Endothelial cell of umbilical vein (primary cell): ENCODE measurements around the gene RECK. TPM values are rescaled to one million over a fixed set of nuclear protein-coding genes. Genes with fewer than 3 reads are reported as not detected.

Source experiments
- BruUV-seq: library from RNA; stranded (reverse); fragments of 400-500 nt; replicated peaks from 2 replicates; lab custom pipeline; 2021; lab: Mats Ljungman, UMichigan
- CTCF ChIA-PET: fragments of 300-600, 350-600 bp; sonication (Branson Sonifier 250); formaldehyde crosslinking; loops from one replicate; lab custom pipeline; 2021; ENCODE audit warnings: antibody characterized with exemption, inconsistent platforms; lab: Charles Lee
- POLR2A ChIA-PET: fragments of 300-600, 350-600 bp; sonication (Branson Sonifier 250); formaldehyde crosslinking; loops from one replicate; lab custom pipeline; 2021; ENCODE audit warnings: antibody characterized with exemption, inconsistent platforms; lab: Charles Lee
- DNase-seq: peaks from one replicate; pipeline ENCODE4 v3.0.0-alpha.2; 2011; ENCODE audit warnings: low read depth, low spot score
- FAIRE-seq: peaks from 2 replicates; lab custom pipeline; 2011; peaks lifted over from hg19 to GRCh38; lab: Jason Lieb, UNC
- H2AFZ ChIP-seq: 2 replicates; pipeline ENCODE4 v1.6.0; 2012; ENCODE audit warnings: low read depth, low read length, control low read depth, inconsistent platforms
- H3K27ac ChIP-seq: 2 replicates; pipeline ENCODE4 v1.5.1; 2011; ENCODE audit warnings: low read depth, mild to moderate bottlenecking, control low read depth, low read length, moderate library complexity; ENCODE audit not compliant: insufficient read depth
- H3K27me3 ChIP-seq, 2 experiments: 2 replicates each; pipeline versions ENCODE4 v1.6.0 to v1.6.1; 2011; ENCODE audit warnings: low read length in 2 of 2, mixed read lengths in 1 of 2; ENCODE audit not compliant: control insufficient read depth in 2 of 2, insufficient read depth in 2 of 2
- H3K36me3 ChIP-seq, 2 experiments: 2 replicates in 1 of 2; 3 replicates in 1 of 2; pipeline ENCODE4 v1.5.1; 2011; ENCODE audit warnings: low read length in 2 of 2, mild to moderate bottlenecking in 1 of 2, moderate library complexity in 1 of 2; ENCODE audit not compliant: control insufficient read depth in 2 of 2, insufficient read depth in 2 of 2; ENCODE audit errors: extremely low read depth in 1 of 2
- H3K4me1 ChIP-seq: 3 replicates; pipeline ENCODE4 v1.5.1; 2011; ENCODE audit warnings: mild to moderate bottlenecking, low read length; ENCODE audit not compliant: control insufficient read depth, insufficient read depth; ENCODE audit errors: extremely low read depth
- H3K4me2 ChIP-seq: 2 replicates; pipeline ENCODE4 v1.6.1; 2011; ENCODE audit warnings: low read length, control low read depth, mixed read lengths; ENCODE audit not compliant: insufficient read depth
- H3K4me3 ChIP-seq, 3 experiments: fragments of 200-600 bp in 1 of 3; sonication (generic), shearing (Covaris generic) in 1 of 3; replicated peaks in 1 of 3; 2 replicates each; pipeline ENCODE4 v1.5.1; 2011 to 2016; ENCODE audit warnings: control low read depth in 3 of 3, low read length in 3 of 3, mild to moderate bottlenecking in 2 of 3, inconsistent platforms in 1 of 3, low read depth in 1 of 3, moderate library complexity in 1 of 3; ENCODE audit not compliant: insufficient read depth in 1 of 3
- H3K79me2 ChIP-seq: 2 replicates; pipeline ENCODE4 v1.6.0; 2012; ENCODE audit warnings: low read length, inconsistent platforms; ENCODE audit not compliant: control insufficient read depth, insufficient read depth
- H3K9ac ChIP-seq: replicated peaks from 2 replicates; pipeline ENCODE3; 2011; ENCODE audit warnings: low read length, control low read depth; ENCODE audit not compliant: insufficient read depth; ENCODE audit errors: extremely low read depth
- H3K9me1 ChIP-seq: replicated peaks from 3 replicates; pipeline ENCODE4 v1.6.0; 2011; ENCODE audit warnings: mild to moderate bottlenecking, low read length; ENCODE audit not compliant: control insufficient read depth, insufficient read depth; ENCODE audit errors: extremely low read depth
- H3K9me3 ChIP-seq: replicated peaks from 2 replicates; pipeline ENCODE4 v1.5.1; 2012; ENCODE audit warnings: low read length, inconsistent platforms; ENCODE audit not compliant: control insufficient read depth, insufficient read depth
- H4K20me1 ChIP-seq: replicated peaks from 2 replicates; pipeline ENCODE3; 2011; ENCODE audit warnings: mild to moderate bottlenecking, low read length; ENCODE audit not compliant: control insufficient read depth, insufficient read depth; ENCODE audit errors: extremely low read depth
- CTCF ChIP-seq, 2 donors: IDR thresholded peaks; 1 replicate in 1 of 2; 2 replicates in 1 of 2; pipeline ENCODE4 v1.5.1; 2011; ENCODE audit warnings: low read length in 2 of 2, mild to moderate bottlenecking in 2 of 2, moderate library complexity in 2 of 2, control low read depth in 1 of 2, inconsistent platforms in 1 of 2, low read depth in 1 of 2; ENCODE audit not compliant: insufficient read depth in 1 of 2; ENCODE audit errors: extremely low read depth in 1 of 2
- EZH2 ChIP-seq: IDR thresholded peaks from 2 replicates; pipeline ENCODE4 v1.6.1; 2012; ENCODE audit warnings: borderline replicate concordance, low read depth, mild to moderate bottlenecking, moderate library complexity, low read length, inconsistent platforms; ENCODE audit not compliant: severe bottlenecking
- GATA2 ChIP-seq: IDR thresholded peaks from 2 replicates; pipeline ENCODE4 v1.7.0; 2011; ENCODE audit warnings: low read depth, mild to moderate bottlenecking, moderate library complexity, mixed read lengths, low read length; ENCODE audit not compliant: insufficient read length, insufficient read depth
- JUN ChIP-seq: IDR thresholded peaks from 2 replicates; pipeline ENCODE4 v1.6.1; 2011; ENCODE audit warnings: borderline replicate concordance, low read depth; ENCODE audit not compliant: insufficient read length, insufficient read depth
- MAX ChIP-seq: IDR thresholded peaks from 2 replicates; pipeline ENCODE4 v1.6.1; 2011; ENCODE audit not compliant: insufficient read depth, insufficient read length
- MYC ChIP-seq: IDR thresholded peaks from one replicate; pipeline ENCODE4 v1.6.1; 2011; ENCODE audit warnings: mild to moderate bottlenecking, low read depth, low read length
- POLR2A ChIP-seq: IDR thresholded peaks from 2 replicates; pipeline ENCODE4 v1.6.1; 2012; ENCODE audit warnings: low read depth, mild to moderate bottlenecking, control low read depth, low read length
- POLR2AphosphoS5 ChIP-seq: IDR thresholded peaks from 2 replicates; pipeline ENCODE4 v1.6.1; 2012; ENCODE audit warnings: low read depth, mild to moderate bottlenecking, control low read depth, low read length, moderate library complexity; ENCODE audit not compliant: insufficient read depth
- dilution Hi-C: fragments of 300-500 bp; cut with MboI; formaldehyde crosslinking; loops from one replicate; pipeline ENCODE4 v1.15.0; 2019; ENCODE audit warnings: low sequenced_read_pairs; ENCODE audit not compliant: extremely low pct_ligation_motif_present
- intact Hi-C: fragments of 100-400 bp; cut with micrococcal nuclease; formaldehyde crosslinking; loops from one replicate; pipeline ENCODE4 v1.10.0; 2022
- polyA plus RNA-seq, 4 experiments: library from polyadenylated mRNA; depleted of rRNA in 3 of 4; stranded (reverse) in 3 of 4; unstranded in 1 of 4; fragments of >200 nt; gene quantifications; 2 replicates each; pipeline versions ENCODE4 v1.2.1 to v1.2.3, GENCODE V29; 2011 to 2012; ENCODE audit warnings: missing spikeins in 1 of 4
- total RNA-seq: library from RNA; stranded (reverse); gene quantifications from 2 replicates; pipeline ENCODE4 v1.2.3, GENCODE V29; 2021

The RECK gene
- total and polyA plus RNA-seq, 2 donors (not counting 3 experiments of a cell fraction or from before 2014, with no cell fraction given), result 12.0 to 14.1 TPM

GRCh38 chr9:36033788-36034187, 2.9 kb upstream of the RECK start:
- H3K27ac ChIP-seq, result no peak overlapping the region
- H3K79me2 ChIP-seq, result peaks cover 17% of the 10 kb centered on the region
- no peak for TF ChIP-seq GATA2
- TF ChIP-seq MAX, result no peak
- H3K9ac ChIP-seq, result no peak overlapping the region
- FAIRE-seq (no peak), DNase-seq (no peak)
- H3K4me1 ChIP-seq, result peaks cover 14% of the 10 kb centered on the region
- H3K36me3 ChIP-seq, result no peaks in the 10 kb centered on the region
- no peaks in the 10 kb centered on the region for H3K27me3 ChIP-seq
- H4K20me1 ChIP-seq, result no peaks in the 10 kb centered on the region
- H3K4me3 ChIP-seq, result no peak overlapping the region
- no peak overlapping the region for H2AFZ ChIP-seq
- no TSS peak for BruUV-seq
- CTCF ChIA-PET, result interaction anchor here (1.5 kb wide), 1 partner anchor 133 kb away, joined by 3 read pairs; no protein-coding TSS in a partner anchor
- H3K9me1 ChIP-seq, result no peaks in the 10 kb centered on the region
- H3K4me2 ChIP-seq, result no peak overlapping the region
- no peaks in the 10 kb centered on the region for H3K9me3 ChIP-seq
- POLR2A ChIA-PET, result no interaction called here
- intact Hi-C loops, result no loop called here
- dilution Hi-C loops, result no loop called here

- FAIRE-seq (no peak), DNase-seq (no peak)
- Histone ChIP-seq H3K36me3 (no peaks in the 10 kb centered on the region), H3K9me1 (no peaks in the 10 kb centered on the region), H3K27ac (no peak overlapping the region), H4K20me1 (no peaks in the 10 kb centered on the region), H3K4me1 (peaks cover 14% of the 10 kb centered on the region), H3K4me2 (no peak overlapping the region), H2AFZ (no peak overlapping the region), H3K4me3 (no peak overlapping the region), H3K27me3 (no peaks in the 10 kb centered on the region), H3K79me2 (peaks cover 18% of the 10 kb centered on the region), H3K9ac (no peak overlapping the region), H3K9me3 (no peaks in the 10 kb centered on the region)
- dilution Hi-C loops (no loop called here), intact Hi-C loops (no loop called here)
- ChIA-PET POLR2A (no interaction called here), CTCF (interaction anchor here (1.5 kb wide), 1 partner anchor 133 kb away, joined by 3 read pairs; no protein-coding TSS in a partner anchor)
- TF ChIP-seq EZH2, result no peak
- no peak for TF ChIP-seq POLR2A
- no peak for TF ChIP-seq MYC
- TF ChIP-seq CTCF (IDR thresholded peaks at IDR 0.05; ENCODE audit: extremely low read depth in 1 of 2, insufficient read depth in 1 of 2, low read depth in 1 of 2, low read length in 2 of 2), result no peak
- TF ChIP-seq GATA2, result no peak
- no peak for TF ChIP-seq POLR2AphosphoS5
- no peak for TF ChIP-seq MAX
- no peak for TF ChIP-seq JUN
- no TSS peak for BruUV-seq
Observed at GRCh38 chr9:36034234-36034633, 2.5 kb upstream of the RECK start.
